Hematopoietic multipotent progenitor cell treated with erythropoietin and hydrocortisone succinate and interleukin-3 and kit ligand, for 6 days (in vitro differentiated cells): ENCODE data around the gene TGM1.
"Not testable (repeated sequence)": the region's sequence is repeated elsewhere in the genome, so short reads cannot be mapped to it uniquely, and the experiment has no call there.

ENCODE experiments used
- DNase-seq: peaks from one replicate; pipeline ENCODE4 v3.0.0-alpha.2; 2015

The TGM1 gene

GRCh38 chr14:24232121-24232644 is 30.8 kb downstream of the TGM1 start, which contains the start of gene NEDD8:
Gene NEDD8, minus strand, starts transcription at chr14:24232367. Its CDS starts 100 bp downstream, at chr14:24232267.
- DNase-seq = peak; percentile 96

- DNase-seq = peak; percentile 41
These were observed 31.5 kb downstream of the TGM1 start for GRCh38 chr14:24231263-24232120.

GRCh38 chr14:24228902-24229301 is 34.1 kb downstream of the TGM1 start:
- no peak for DNase-seq

GRCh38 chr14:24226473-24226872 is 36.5 kb downstream of the TGM1 start:
- DNase-seq = no peak

GRCh38 chr14:24224618-24225071 is 38.3 kb downstream of the TGM1 start:
- no peak for DNase-seq

- not testable (repeated sequence) for DNase-seq
These were observed 40.0 kb downstream of the TGM1 start for GRCh38 chr14:24222987-24223386.

GRCh38 chr14:24219521-24219920 is 43.5 kb downstream of the TGM1 start:
- DNase-seq = no peak

GRCh38 chr14:24219080-24219479 is 43.9 kb downstream of the TGM1 start:
- no peak for DNase-seq

GRCh38 chr14:24216876-24217275 is 46.1 kb downstream of the TGM1 start:
- not testable (repeated sequence) for DNase-seq

GRCh38 chr14:24216345-24216699 is 46.7 kb downstream of the TGM1 start:
- no peak for DNase-seq

- peak; percentile 96 for DNase-seq
These were observed 47.3 kb downstream of the TGM1 start, which contains the start of gene MDP1 for GRCh38 chr14:24215495-24216344. Gene MDP1, minus strand, starts transcription at chr14:24216066. Its CDS starts 111 bp downstream, at chr14:24215955.

- DNase-seq = peak; percentile 27
These were observed 48.9 kb downstream of the TGM1 start for GRCh38 chr14:24213866-24214662.

GRCh38 chr14:24212924-24213865 is 49.8 kb downstream of the TGM1 start, which contains the start of gene CHMP4A:
Gene CHMP4A, minus strand, starts transcription at chr14:24213488. Its CDS starts 49 bp downstream, at chr14:24213439.
- DNase-seq = peak; percentile 100

- no peak for DNase-seq
These were observed 51.7 kb downstream of the TGM1 start for GRCh38 chr14:24211311-24211710.

GRCh38 chr14:24207625-24208024 is 55.4 kb downstream of the TGM1 start:
- no peak for DNase-seq

- no peak for DNase-seq
These were observed 55.8 kb downstream of the TGM1 start for GRCh38 chr14:24207104-24207551.

- no peak for DNase-seq
These were observed 56.5 kb downstream of the TGM1 start for GRCh38 chr14:24206260-24207103.

GRCh38 chr14:24204163-24205146 is 58.5 kb downstream of the TGM1 start:
- DNase-seq = no peak
